Stimulated activated CD4-positive, alpha-beta T cell treated with anti-CD3 and anti-CD28 coated beads, Interleukin-12 subunit alpha, Interleukin-12 subunit beta, amount 100 ng/mL, for 48 hours (primary cell): ENCODE data around the gene HAT1.
A peak's percentile ranks its signal among the peaks of the same experiment; 100 is the strongest.
"Not testable (repeated sequence)": the region's sequence is repeated elsewhere in the genome, so short reads cannot be mapped to it uniquely, and the experiment has no call there.

Source experiments
- DNase-seq, 3 donors: peaks; one replicate each; pipeline ENCODE4 v3.0.0-alpha.2; 2020; ENCODE audit warnings: low read depth in 2 of 3, low spot score in 1 of 3

The HAT1 gene

GRCh38 chr2:171922230-171923022 lies at the start of gene HAT1:
TSS of gene HAT1 (plus strand) at chr2:171922461. CDS start at chr2:171922501, 40 bp downstream.
- peak; percentile 98 to 99 (median 98) for DNase-seq

GRCh38 chr2:171874517-171874916 lies 47.7 kb upstream of the HAT1 start:
- no peak for DNase-seq

- no peak for DNase-seq
Measured at GRCh38 chr2:171874963-171875362, 47.3 kb upstream of the HAT1 start.

GRCh38 chr2:171878481-171878993 lies 43.7 kb upstream of the HAT1 start:
- no peak for DNase-seq

- no peak for DNase-seq
Measured at GRCh38 chr2:171879865-171880264, 42.4 kb upstream of the HAT1 start.

- DNase-seq = no peak
Measured at GRCh38 chr2:171880774-171881173, 41.5 kb upstream of the HAT1 start.

- no peak for DNase-seq
Measured at GRCh38 chr2:171882089-171882769, 40.0 kb upstream of the HAT1 start.

GRCh38 chr2:171883275-171883893 lies 38.9 kb upstream of the HAT1 start:
- no peak for DNase-seq

- DNase-seq = no peak
Measured at GRCh38 chr2:171889333-171889732, 32.9 kb upstream of the HAT1 start.

GRCh38 chr2:171889808-171890207 lies 32.5 kb upstream of the HAT1 start:
- no peak for DNase-seq

GRCh38 chr2:171893196-171893823 lies 29.0 kb upstream of the HAT1 start:
- no peak for DNase-seq

GRCh38 chr2:171893824-171894611 lies 28.2 kb upstream of the HAT1 start, which contains the start of gene SLC25A12:
TSS of gene SLC25A12 (minus strand) at chr2:171894244. CDS start at chr2:171894214, 30 bp downstream.
- DNase-seq = peak; percentile 38 to 74 (median 58)

GRCh38 chr2:171894612-171894947 lies 27.7 kb upstream of the HAT1 start:
- DNase-seq = no peak

- no peak for DNase-seq
Measured at GRCh38 chr2:171895786-171896185, 26.5 kb upstream of the HAT1 start.

GRCh38 chr2:171899623-171900282 lies 22.5 kb upstream of the HAT1 start:
- DNase-seq = not testable (repeated sequence)

GRCh38 chr2:171902840-171903420 lies 19.3 kb upstream of the HAT1 start:
- DNase-seq = no peak

GRCh38 chr2:171908235-171908634 lies 14.0 kb upstream of the HAT1 start:
- no peak for DNase-seq

GRCh38 chr2:171909266-171909665 lies 13.0 kb upstream of the HAT1 start:
- DNase-seq = no peak

- DNase-seq = no peak
Measured at GRCh38 chr2:171910494-171910893, 11.8 kb upstream of the HAT1 start.

GRCh38 chr2:171913517-171913916 lies 8.7 kb upstream of the HAT1 start:
- DNase-seq = no peak
